Measurements from ENCODE around the gene SMYD3. TPM values are rescaled to one million over a fixed set of nuclear protein-coding genes. Genes with fewer than 3 reads are reported as not detected.

SMYD3 gene
- total and polyA plus RNA-seq, 4 donors: 10.5 to 40.1 (median 32.5) TPM

- Histone ChIP-seq H3K4me3 (no peak overlapping the region), H3K36me3 (ENCODE audit: control insufficient read depth in 4 of 4, insufficient read depth in 4 of 4, low read length in 4 of 4) (peaks cover 0 to 1% (median 0%) of the 10 kb centered on the region in 4 donors), H3K9me3 (ENCODE audit: control insufficient read depth in 4 of 4, insufficient read depth in 3 of 4, low read length in 3 of 4) (no peaks in the 10 kb centered on the region), H3K27me3 (ENCODE audit: control insufficient read depth in 3 of 3, insufficient read depth in 3 of 3, low read length in 2 of 3) (no peaks in the 10 kb centered on the region), H3K27ac (ENCODE audit: low read depth in 1 of 2, low read length in 1 of 2) (no peak overlapping the region), H3K9ac (ENCODE audit: insufficient read depth in 1 of 2, low read length in 2 of 2) (no peak overlapping the region), H3K4me1 (ENCODE audit: control insufficient read depth in 5 of 5, insufficient read depth in 5 of 5, low read length in 5 of 5) (peaks cover 0 to 5% (median 0%) of the 10 kb centered on the region in 5 donors)
- 76 to 82% methylated on average over 3 of the region's 3 CpGs for WGBS, 2 donors
- TF ChIP-seq CTCF (IDR thresholded peaks at IDR 0.05; ENCODE audit: control extremely low read depth, extremely low read depth): no peak
- DNase-seq (no peak), ATAC-seq (ENCODE audit: insufficient read depth, low FRiP score) (no peak)
Measured at GRCh38 chr1:246213036-246213435, 294.0 kb downstream of the SMYD3 start.

GRCh38 chr1:246212013-246212412 is 295.1 kb downstream of the SMYD3 start:
- no peak overlapping the region for H3K4me3 ChIP-seq
- no peak for TF ChIP-seq CTCF (IDR thresholded peaks at IDR 0.05; ENCODE audit: control extremely low read depth, extremely low read depth)
- no peaks in the 10 kb centered on the region for H3K9me3 ChIP-seq (ENCODE audit: control insufficient read depth in 4 of 4, insufficient read depth in 3 of 4, low read length in 3 of 4)
- H3K4me1 ChIP-seq (ENCODE audit: control insufficient read depth in 5 of 5, insufficient read depth in 5 of 5, low read length in 5 of 5): peaks cover 0 to 8% (median 0%) of the 10 kb centered on the region in 5 donors
- DNase-seq: no peak
- H3K9ac ChIP-seq (ENCODE audit: insufficient read depth in 1 of 2, low read length in 2 of 2): no peak overlapping the region
- H3K36me3 ChIP-seq (ENCODE audit: control insufficient read depth in 4 of 4, insufficient read depth in 4 of 4, low read length in 4 of 4): peaks cover 0 to 1% (median 0%) of the 10 kb centered on the region in 4 donors
- WGBS, 2 donors: 98 to 99% methylated on average over 2 of the region's 2 CpGs
- H3K27me3 ChIP-seq (ENCODE audit: control insufficient read depth in 3 of 3, insufficient read depth in 3 of 3, low read length in 2 of 3): no peaks in the 10 kb centered on the region
- no peak for ATAC-seq (ENCODE audit: insufficient read depth, low FRiP score)
- no peak overlapping the region for H3K27ac ChIP-seq (ENCODE audit: low read depth in 1 of 2, low read length in 1 of 2)

- Histone ChIP-seq H3K27ac (ENCODE audit: low read depth in 1 of 2, low read length in 1 of 2) (no peak overlapping the region), H3K27me3 (ENCODE audit: control insufficient read depth in 3 of 3, insufficient read depth in 3 of 3, low read length in 2 of 3) (no peaks in the 10 kb centered on the region), H3K9me3 (ENCODE audit: control insufficient read depth in 4 of 4, insufficient read depth in 3 of 4, low read length in 3 of 4) (no peaks in the 10 kb centered on the region), H3K4me3 (no peak overlapping the region), H3K9ac (ENCODE audit: insufficient read depth in 1 of 2, low read length in 2 of 2) (no peak overlapping the region), H3K36me3 (ENCODE audit: control insufficient read depth in 4 of 4, insufficient read depth in 4 of 4, low read length in 4 of 4) (peaks cover 0 to 1% (median 0%) of the 10 kb centered on the region in 4 donors), H3K4me1 (ENCODE audit: control insufficient read depth in 5 of 5, insufficient read depth in 5 of 5, low read length in 5 of 5) (peaks cover 0 to 8% (median 0%) of the 10 kb centered on the region in 5 donors)
- 84 to 86% methylated on average over 10 of the region's 10 CpGs for WGBS, 2 donors
- TF ChIP-seq CTCF (IDR thresholded peaks at IDR 0.05; ENCODE audit: control extremely low read depth, extremely low read depth): no peak
- peak in 1 of 3 donors; percentile 15 for DNase-seq
- ATAC-seq (ENCODE audit: insufficient read depth, low FRiP score): no peak
Measured at GRCh38 chr1:246210756-246211155, 296.3 kb downstream of the SMYD3 start.

- ATAC-seq (ENCODE audit: insufficient read depth, low FRiP score) (no peak), DNase-seq (peak in 2 of 3 donors; percentile 35 to 37)
- Histone ChIP-seq H3K4me1 (ENCODE audit: control insufficient read depth in 5 of 5, insufficient read depth in 5 of 5, low read length in 5 of 5) (peaks cover 0 to 8% (median 0%) of the 10 kb centered on the region in 5 donors), H3K4me3 (no peak overlapping the region), H3K36me3 (ENCODE audit: control insufficient read depth in 4 of 4, insufficient read depth in 4 of 4, low read length in 4 of 4) (peaks cover 0 to 1% (median 0%) of the 10 kb centered on the region in 4 donors), H3K27me3 (ENCODE audit: control insufficient read depth in 3 of 3, insufficient read depth in 3 of 3, low read length in 2 of 3) (no peaks in the 10 kb centered on the region), H3K27ac (ENCODE audit: low read depth in 1 of 2, low read length in 1 of 2) (no peak overlapping the region), H3K9me3 (ENCODE audit: control insufficient read depth in 4 of 4, insufficient read depth in 3 of 4, low read length in 3 of 4) (no peaks in the 10 kb centered on the region), H3K9ac (ENCODE audit: insufficient read depth in 1 of 2, low read length in 2 of 2) (no peak overlapping the region)
- WGBS, 2 donors: 84 to 86% methylated on average over 2 of the region's 2 CpGs
- no peak for TF ChIP-seq CTCF (IDR thresholded peaks at IDR 0.05; ENCODE audit: control extremely low read depth, extremely low read depth)
Measured at GRCh38 chr1:246208105-246208504, 299.0 kb downstream of the SMYD3 start.
